Activated CD8-positive, alpha-beta memory T cell treated with anti-CD3 and anti-CD28 coated beads for 48 hours (primary cell): Measurements from ENCODE around the gene NME5.

Experiments used
- DNase-seq, 3 experiments: peaks; one replicate each; pipeline ENCODE4 v3.0.0-alpha.2; 2020; ENCODE audit warnings: low read depth in 2 of 3, low spot score in 2 of 3

Gene NME5

GRCh38 chr5:138139781-138140090 is 508 bp upstream of the NME5 start:
- DNase-seq = no peak

- no peak for DNase-seq
Observed at GRCh38 chr5:138132543-138132942, 6.7 kb downstream of the NME5 start.

- DNase-seq = no peak
Observed at GRCh38 chr5:138129347-138129746, 9.9 kb downstream of the NME5 start.

- no peak for DNase-seq
Observed at GRCh38 chr5:138128334-138128733, 10.9 kb downstream of the NME5 start.

- no peak for DNase-seq
Observed at GRCh38 chr5:138115254-138115653, 24.0 kb downstream of the NME5 start.

- no peak for DNase-seq
Observed at GRCh38 chr5:138111937-138112336, 27.3 kb downstream of the NME5 start.

- DNase-seq = no peak
Observed at GRCh38 chr5:138111181-138111580, 28.0 kb downstream of the NME5 start.

GRCh38 chr5:138110266-138110963 is 28.8 kb downstream of the NME5 start:
- no peak for DNase-seq

- no peak for DNase-seq
Observed at GRCh38 chr5:138109463-138110265, 29.6 kb downstream of the NME5 start.

GRCh38 chr5:138107213-138107612 is 32.0 kb downstream of the NME5 start:
- no peak for DNase-seq

GRCh38 chr5:138105709-138106108 is 33.5 kb downstream of the NME5 start:
- DNase-seq = no peak

GRCh38 chr5:138103319-138103637 is 36.0 kb downstream of the NME5 start:
- DNase-seq = no peak

GRCh38 chr5:138102454-138103318 is 36.5 kb downstream of the NME5 start:
- DNase-seq = no peak

- no peak for DNase-seq
Observed at GRCh38 chr5:138096997-138097828, 42.0 kb downstream of the NME5 start.

GRCh38 chr5:138096363-138096762 is 42.9 kb downstream of the NME5 start:
- no peak for DNase-seq

- DNase-seq = no peak
Observed at GRCh38 chr5:138095100-138095907, 43.9 kb downstream of the NME5 start.

GRCh38 chr5:138093036-138093435 is 46.2 kb downstream of the NME5 start:
- DNase-seq = no peak

GRCh38 chr5:138092301-138092700 is 46.9 kb downstream of the NME5 start:
- no peak for DNase-seq

- no peak for DNase-seq
Observed at GRCh38 chr5:138091685-138092084, 47.5 kb downstream of the NME5 start.

- no peak for DNase-seq
Observed at GRCh38 chr5:138083702-138084101, 55.5 kb downstream of the NME5 start, which contains the start of gene WNT8A. WNT8A (plus strand) TSS chr5:138084033; CDS start chr5:138084128, 95 bp downstream.
